ENCODE results near the gene PAXX. TPM values are rescaled to one million over a fixed set of nuclear protein-coding genes. Genes with fewer than 3 reads are reported as not detected.

PAXX gene
- total RNA-seq, 2 experiments from 2014 or later, result 60.5 to 61.8 TPM

GRCh38 chr9:136972743-136973142 is 19.5 kb upstream of the PAXX start:
- intact Hi-C loops (cut with micrococcal nuclease), result no loop called here
- DNase-seq (no peak), ATAC-seq (no peak)
- POLR2A ChIA-PET, result no interaction called here
- Mint-ChIP-seq H3K4me1 (ENCODE audit: low read depth) (peaks cover 20% of the 10 kb centered on the region), H3K4me3 (no peak overlapping the region), H3K27ac (no peak overlapping the region), H3K27me3 (no peaks in the 10 kb centered on the region), H3K9me3 (no peaks in the 10 kb centered on the region), H3K36me3 (ENCODE audit: low read depth) (no peaks in the 10 kb centered on the region)
- TF ChIP-seq CTCF (IDR thresholded peaks at IDR 0.05), result no peak
- CTCF ChIA-PET, result interaction anchor here (4.3 kb wide), 1 partner anchor 57 kb away, joined by 18 read pairs; no protein-coding TSS in a partner anchor

- no peak for DNase-seq
- Mint-ChIP-seq H3K36me3 (ENCODE audit: low read depth) (no peaks in the 10 kb centered on the region), H3K4me3 (no peak overlapping the region), H3K27ac (no peak overlapping the region), H3K27me3 (no peaks in the 10 kb centered on the region), H3K9me3 (no peaks in the 10 kb centered on the region), H3K4me1 (ENCODE audit: low read depth) (peaks cover 20% of the 10 kb centered on the region)
- no peak for ATAC-seq
- intact Hi-C loops (cut with micrococcal nuclease), result no loop called here
- no peak for TF ChIP-seq CTCF (IDR thresholded peaks at IDR 0.05)
- POLR2A ChIA-PET, result interaction anchor here (1.0 to 2.5 kb wide), 2 partner anchors 8 to 72 kb away, joined by 3 to 10 read pairs; no protein-coding TSS in a partner anchor
- CTCF ChIA-PET, result interaction anchor here (1.1 to 4.5 kb wide), 4 partner anchors 56 to 93 kb away, joined by 5 to 24 read pairs (median 15); no protein-coding TSS in a partner anchor
These were observed 18.3 kb upstream of the PAXX start for GRCh38 chr9:136973618-136974617.

- Mint-ChIP-seq H3K4me3 (no peak overlapping the region), H3K27ac (no peak overlapping the region), H3K9me3 (no peaks in the 10 kb centered on the region), H3K4me1 (ENCODE audit: low read depth) (peaks cover 20% of the 10 kb centered on the region), H3K36me3 (ENCODE audit: low read depth) (no peaks in the 10 kb centered on the region), H3K27me3 (no peaks in the 10 kb centered on the region)
- DNase-seq, result no peak
- TF ChIP-seq CTCF (IDR thresholded peaks at IDR 0.05), result no peak
- CTCF ChIA-PET, result interaction anchor here (1.0 to 4.5 kb wide), 11 partner anchors 12 to 92 kb away, joined by 3 to 24 read pairs (median 5); no protein-coding TSS in a partner anchor
- POLR2A ChIA-PET, result interaction anchor here (0.6 to 2.5 kb wide), 2 partner anchors 9 to 102 kb away, joined by 4 to 10 read pairs; no protein-coding TSS in a partner anchor
- intact Hi-C loops (cut with micrococcal nuclease), result no loop called here
- no peak for ATAC-seq
These were observed 17.2 kb upstream of the PAXX start for GRCh38 chr9:136974817-136975535.

- H3K27ac Mint-ChIP-seq, result no peak overlapping the region
- ChIA-PET CTCF (interaction anchor here (1.0 to 4.5 kb wide), 13 partner anchors 10 to 92 kb away, joined by 3 to 24 read pairs (median 5); no protein-coding TSS in a partner anchor), POLR2A (interaction anchor here (0.6 to 2.5 kb wide), 2 partner anchors 10 to 103 kb away, joined by 4 to 10 read pairs; no protein-coding TSS in a partner anchor)
- H3K4me3 Mint-ChIP-seq, result no peak overlapping the region
- TF ChIP-seq CTCF (IDR thresholded peaks at IDR 0.05), result peak; percentile 38
- ATAC-seq (peak; percentile 26), DNase-seq (peak; percentile 66)
- H3K4me1 Mint-ChIP-seq (ENCODE audit: low read depth), result peaks cover 20% of the 10 kb centered on the region
- H3K9me3 Mint-ChIP-seq, result no peaks in the 10 kb centered on the region
- H3K36me3 Mint-ChIP-seq (ENCODE audit: low read depth), result no peaks in the 10 kb centered on the region
- no peaks in the 10 kb centered on the region for H3K27me3 Mint-ChIP-seq
- intact Hi-C loops (cut with micrococcal nuclease), result no loop called here
These were observed 16.6 kb upstream of the PAXX start for GRCh38 chr9:136975644-136976043.
